Cardiac muscle cell (in vitro differentiated cells and primary cell): ENCODE measurements around the gene ERI3. TPM values are rescaled to one million over a fixed set of nuclear protein-coding genes. Genes with fewer than 3 reads are reported as not detected.

Experiments
- DNase-seq, 2 donors: peaks; one replicate each; pipeline versions ENCODE4 v3.0.0 to v3.0.0-alpha.2; 2010 to 2017; ENCODE audit warnings: low read depth in 1 of 2, low spot score in 1 of 2
- H3K27ac ChIP-seq: fragments of 200-600 bp; sonication (generic); 2 replicates; pipeline ENCODE4 v1.5.1; 2016
- H3K27me3 ChIP-seq: fragments of 200-600 bp; sonication (generic); 2 replicates; pipeline ENCODE4 v1.6.0; 2016; ENCODE audit warnings: control low read depth
- H3K36me3 ChIP-seq: fragments of 200-600 bp; sonication (generic); 2 replicates; pipeline ENCODE4 v1.5.1; 2016; ENCODE audit warnings: control low read depth
- H3K4me1 ChIP-seq: fragments of 200-600 bp; sonication (generic); 2 replicates; pipeline ENCODE4 v1.8.1; 2017; ENCODE audit warnings: low read depth, mild to moderate bottlenecking, mixed run types
- H3K4me3 ChIP-seq: fragments of 200-600 bp; sonication (generic); 2 replicates; pipeline ENCODE4 v1.5.1; 2016; ENCODE audit warnings: mild to moderate bottlenecking
- H3K9me3 ChIP-seq: fragments of 200-600 bp; sonication (generic); 2 replicates; pipeline ENCODE4 v1.5.1; 2017; ENCODE audit warnings: low read depth, mild to moderate bottlenecking, control low read depth
- CTCF ChIP-seq: IDR thresholded peaks from 2 replicates; pipeline ENCODE4 v1.5.1; 2012; ENCODE audit warnings: low read depth, mild to moderate bottlenecking, low read length
- polyA plus RNA-seq: library from polyadenylated mRNA; unstranded; fragments of >200 nt; fragmentation: Nextera tagmentation; extraction: Ambion mirVana; gene quantifications from 2 replicates; pipeline ENCODE4 v1.2.1, GENCODE V29; 2016
- total RNA-seq: library from RNA; depleted of rRNA; stranded (reverse); fragments of >200 nt; gene quantifications from 2 replicates; pipeline ENCODE4 v1.2.3, GENCODE V29; 2016

The ERI3 gene
- total and polyA plus RNA-seq, 2 experiments from 2014 or later: 92.1 to 151 TPM

GRCh38 chr1:44249543-44249942, 105.5 kb downstream of the ERI3 start:
- H3K36me3 ChIP-seq: no peaks in the 10 kb centered on the region
- peaks cover 47% of the 10 kb centered on the region for H3K4me1 ChIP-seq
- no peaks in the 10 kb centered on the region for H3K9me3 ChIP-seq
- peak; percentile 12 to 61 for DNase-seq
- H3K27me3 ChIP-seq: no peaks in the 10 kb centered on the region
- TF ChIP-seq CTCF: no peak
- H3K4me3 ChIP-seq: no peak overlapping the region
- H3K27ac ChIP-seq: peak overlapping the region; percentile 59

GRCh38 chr1:44246806-44247205, 108.3 kb downstream of the ERI3 start:
- Histone ChIP-seq H3K27me3 (no peaks in the 10 kb centered on the region), H3K9me3 (no peaks in the 10 kb centered on the region), H3K4me3 (no peak overlapping the region), H3K27ac (no peak overlapping the region), H3K36me3 (no peaks in the 10 kb centered on the region), H3K4me1 (peaks cover 54% of the 10 kb centered on the region)
- no peak for DNase-seq
- TF ChIP-seq CTCF: no peak

- H3K4me3 ChIP-seq: no peak overlapping the region
- peak overlapping the region; percentile 59 for H3K27ac ChIP-seq
- DNase-seq: peak in 1 of 2 donors; percentile 19
- H3K36me3 ChIP-seq: no peaks in the 10 kb centered on the region
- H3K4me1 ChIP-seq: peaks cover 62% of the 10 kb centered on the region
- no peaks in the 10 kb centered on the region for H3K27me3 ChIP-seq
- no peak for TF ChIP-seq CTCF
- H3K9me3 ChIP-seq: no peaks in the 10 kb centered on the region
These were observed 110.1 kb downstream of the ERI3 start for GRCh38 chr1:44244986-44245385.

- Histone ChIP-seq H3K4me1 (peaks cover 63% of the 10 kb centered on the region), H3K36me3 (no peaks in the 10 kb centered on the region), H3K27me3 (no peaks in the 10 kb centered on the region), H3K27ac (no peak overlapping the region), H3K4me3 (no peak overlapping the region), H3K9me3 (no peaks in the 10 kb centered on the region)
- no peak for TF ChIP-seq CTCF
- no peak for DNase-seq
These were observed 111.1 kb downstream of the ERI3 start for GRCh38 chr1:44243782-44244495.

GRCh38 chr1:44242746-44243145, 112.3 kb downstream of the ERI3 start:
- DNase-seq: no peak
- Histone ChIP-seq H3K4me3 (no peak overlapping the region), H3K4me1 (peaks cover 69% of the 10 kb centered on the region), H3K9me3 (no peaks in the 10 kb centered on the region), H3K27ac (peak overlapping the region; percentile 85), H3K27me3 (no peaks in the 10 kb centered on the region), H3K36me3 (no peaks in the 10 kb centered on the region)
- TF ChIP-seq CTCF: no peak
